ENCODE measurements around the gene PLCH2. TPM values are rescaled to one million over a fixed set of nuclear protein-coding genes. Genes with fewer than 3 reads are reported as not detected.

PLCH2 gene
- total and polyA plus RNA-seq, 2 of the 13 experiments (the other 11 are each of a cell fraction or from before 2014, with no cell fraction given), result 0.15 to 0.67 TPM

DNA sequence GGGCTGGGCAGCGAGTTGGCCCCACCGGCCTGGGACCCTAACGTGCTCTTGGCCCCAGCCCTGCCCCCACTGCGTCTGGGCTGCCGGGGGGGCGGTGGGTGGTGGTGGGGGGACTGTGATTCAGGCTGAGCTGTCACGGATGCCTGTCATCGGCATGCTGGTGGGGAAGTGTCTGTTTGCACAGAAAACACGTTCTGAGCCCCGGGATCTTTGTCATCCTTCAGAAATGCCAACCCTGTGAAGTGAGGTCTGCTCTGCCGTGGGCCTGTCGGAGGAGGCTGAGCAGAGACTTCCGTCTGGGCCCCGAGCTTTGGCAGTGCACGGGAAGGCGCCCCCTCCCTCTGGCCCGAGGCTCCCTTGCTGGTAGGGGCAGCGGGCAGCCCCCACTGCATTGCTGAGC is 24.3 kb upstream of the PLCH2 start:
- FAIRE-seq (no peak), ATAC-seq (peak; percentile 6; the same call in 1 of the 3 replicates), DNase-seq (ENCODE audit: low spot score) (peak; percentile 42)
- TF ChIP-seq SP5 (CRISPR knock-in tag; IDR thresholded peaks at IDR 0.05; ENCODE audit: borderline replicate concordance, low read depth) (no peak), ZNF34 (CRISPR knock-in tag; IDR thresholded peaks at IDR 0.05; ENCODE audit: borderline replicate concordance) (no peak), ETV5 (CRISPR knock-in tag; IDR thresholded peaks at IDR 0.05; ENCODE audit: borderline replicate concordance) (peak; percentile 40; the same call in 1 of the 2 replicates), SAP130 (CRISPR knock-in tag; IDR thresholded peaks at IDR 0.05; ENCODE audit: low read depth) (0 out of 2 replicates have a peak, but pooled peaks have one; percentile 19), FOSL2 (CRISPR knock-in tag; IDR thresholded peaks at IDR 0.05) (peak; percentile 65)
- TF ChIP-seq, protein P1, sequence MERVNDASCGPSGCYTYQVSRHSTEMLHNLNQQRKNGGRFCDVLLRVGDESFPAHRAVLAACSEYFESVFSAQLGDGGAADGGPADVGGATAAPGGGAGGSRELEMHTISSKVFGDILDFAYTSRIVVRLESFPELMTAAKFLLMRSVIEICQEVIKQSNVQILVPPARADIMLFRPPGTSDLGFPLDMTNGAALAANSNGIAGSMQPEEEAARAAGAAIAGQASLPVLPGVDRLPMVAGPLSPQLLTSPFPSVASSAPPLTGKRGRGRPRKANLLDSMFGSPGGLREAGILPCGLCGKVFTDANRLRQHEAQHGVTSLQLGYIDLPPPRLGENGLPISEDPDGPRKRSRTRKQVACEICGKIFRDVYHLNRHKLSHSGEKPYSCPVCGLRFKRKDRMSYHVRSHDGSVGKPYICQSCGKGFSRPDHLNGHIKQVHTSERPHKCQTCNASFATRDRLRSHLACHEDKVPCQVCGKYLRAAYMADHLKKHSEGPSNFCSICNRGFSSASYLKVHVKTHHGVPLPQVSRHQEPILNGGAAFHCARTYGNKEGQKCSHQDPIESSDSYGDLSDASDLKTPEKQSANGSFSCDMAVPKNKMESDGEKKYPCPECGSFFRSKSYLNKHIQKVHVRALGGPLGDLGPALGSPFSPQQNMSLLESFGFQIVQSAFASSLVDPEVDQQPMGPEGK (CRISPR knock-in tag; IDR thresholded peaks at IDR 0.05), result peak; percentile 44; the same call in 1 of the 2 replicates
- H3K4me3 ChIP-seq (replicated peaks in 1 of 3; ENCODE audit: insufficient read depth in 1 of 3, low read depth in 2 of 3, low read length in 3 of 3), result no peak overlapping the region; a peak in 1 of 6 replicates
- H3K79me2 ChIP-seq (ENCODE audit: insufficient read depth, low read length), result no peaks in the 10 kb centered on the region
- intact Hi-C loops (cut with micrococcal nuclease; ENCODE audit: unreplicated experiment) (no loop called here), in situ Hi-C loops (cut with HindIII; ENCODE audit: extremely low pct_ligation_motif_present, low pct_unique_long_range_greater_than_20kb) (no loop called here)
- CTCF ChIA-PET (ENCODE audit: low intra/inter-chr PET ratio, low total read pairs), result no interaction called here
- H4K20me1 ChIP-seq (ENCODE audit: insufficient read depth, low read length), result no peaks in the 10 kb centered on the region
- H3K27me3 ChIP-seq (ENCODE audit: control insufficient read depth in 1 of 2, insufficient read depth in 2 of 2, low read length in 2 of 2), result peaks cover 21 to 76% of the 10 kb centered on the region in 2 experiments; a peak in 4 of 5 replicates
- 0% methylated on average over 1 of the region's 18 CpGs for WGBS (ENCODE audit: low lambda C conversion rate)
- H3K36me3 ChIP-seq (replicated peaks in 1 of 2; ENCODE audit: control insufficient read depth in 1 of 2, insufficient read depth in 2 of 2, low read length in 2 of 2), result no peaks in the 10 kb centered on the region
- no peak overlapping the region for H3K4me2 ChIP-seq (ENCODE audit: low read depth, low read length)
- no peaks in the 10 kb centered on the region; the same call in 1 of the 2 replicates for H3K4me1 ChIP-seq (ENCODE audit: insufficient read depth, low read length)
- H3K9ac ChIP-seq (ENCODE audit: insufficient read depth, low read depth, low read length), result no peak overlapping the region
- BruUV-seq (replicated peaks), result no TSS peak
- no peaks in the 10 kb centered on the region for H3K9me3 ChIP-seq (ENCODE audit: low read length)
- POLR2A ChIA-PET, result interaction anchor here (0.7 kb wide), 1 partner anchor 39 kb away, joined by 3 read pairs; no protein-coding TSS in a partner anchor
- H2AFZ ChIP-seq (ENCODE audit: low read length), result no peak overlapping the region
- no peak overlapping the region for H3K27ac ChIP-seq (ENCODE audit: extremely low read length, insufficient read depth, low read length)

Data from HepG2 (cell line).